VCaP (cell line): ENCODE data around the gene SPINK9.

ENCODE experiments used
- H3K27ac ChIP-seq: fragments of 450-650 bp; 2 replicates; pipeline ENCODE4 v1.5.1; 2017
- CTCF ChIP-seq: fragments of 450-650 bp; conservative IDR thresholded peaks from 2 replicates; pipeline ENCODE4 v1.5.1; 2017; ENCODE audit warnings: mild to moderate bottlenecking, moderate library complexity

The SPINK9 gene

GRCh38 chr5:148372166-148372725 is 36.9 kb downstream of the SPINK9 start:
- no peak for TF ChIP-seq CTCF
- H3K27ac ChIP-seq: no peak overlapping the region

GRCh38 chr5:148372893-148373292 is 37.5 kb downstream of the SPINK9 start:
- no peak for TF ChIP-seq CTCF
- H3K27ac ChIP-seq: no peak overlapping the region

GRCh38 chr5:148374690-148375360 is 39.5 kb downstream of the SPINK9 start:
- TF ChIP-seq CTCF: peak; percentile 81

GRCh38 chr5:148376198-148376597 is 40.8 kb downstream of the SPINK9 start:
- no peak overlapping the region for H3K27ac ChIP-seq
- no peak for TF ChIP-seq CTCF

More at GRCh38 chr5:148374690-148375360, 39.5 kb downstream of the SPINK9 start:
- H3K27ac ChIP-seq: no peak overlapping the region

- H3K27ac ChIP-seq: peak overlapping the region; percentile 62; the same call in 1 of the 2 replicates
- TF ChIP-seq CTCF: no peak
These were observed 43.3 kb downstream of the SPINK9 start for GRCh38 chr5:148378670-148379069.

- no peak for TF ChIP-seq CTCF
These were observed 44.0 kb downstream of the SPINK9 start for GRCh38 chr5:148379340-148379739.

GRCh38 chr5:148381906-148382305 is 46.5 kb downstream of the SPINK9 start:
- TF ChIP-seq CTCF: no peak
- H3K27ac ChIP-seq: no peak overlapping the region

More at GRCh38 chr5:148379340-148379739, 44.0 kb downstream of the SPINK9 start:
- H3K27ac ChIP-seq: peak overlapping the region; percentile 62
